ENCODE results near the gene GUK1. TPM values are rescaled to one million over a fixed set of nuclear protein-coding genes. Genes with fewer than 3 reads are reported as not detected.
A peak's percentile ranks its signal among the peaks of the same experiment; 100 is the strongest.

GUK1 gene
- total and polyA plus RNA-seq, 5 experiments from 2014 or later, result 189 to 466 (median 369) TPM

GRCh38 chr1:228194436-228194835 lies 54.4 kb downstream of the GUK1 start:
- H3K36me3 Mint-ChIP-seq, result peaks cover 12 to 21% (median 12%) of the 10 kb centered on the region in 3 donors
- no peak overlapping the region for H3K27ac Mint-ChIP-seq
- peaks cover 2 to 14% (median 8%) of the 10 kb centered on the region in 9 donors for H3K9me3 Mint-ChIP-seq
- no peaks in the 10 kb centered on the region for H3K27me3 Mint-ChIP-seq
- ATAC-seq (no peak), DNase-seq (no peak)
- POLR2A ChIA-PET, result no interaction called here
- H3K4me3 Mint-ChIP-seq, result no peak overlapping the region
- peaks cover 0 to 5% (median 1%) of the 10 kb centered on the region in 4 donors for H3K4me1 Mint-ChIP-seq

GRCh38 chr1:228194921-228195812 lies 55.1 kb downstream of the GUK1 start:
- Mint-ChIP-seq H3K27me3 (no peaks in the 10 kb centered on the region), H3K4me1 (peaks cover 0 to 2% (median 0%) of the 10 kb centered on the region in 4 donors), H3K9me3 (peaks cover 4 to 18% (median 12%) of the 10 kb centered on the region in 9 donors), H3K27ac (peak overlapping the region in 1 of 10 donors; percentile 38), H3K36me3 (peaks cover 12 to 26% (median 17%) of the 10 kb centered on the region in 3 donors), H3K4me3 (no peak overlapping the region)
- ATAC-seq, result no peak
- DNase-seq, result no peak
- POLR2A ChIA-PET, result no interaction called here

- H3K4me1 Mint-ChIP-seq, result peaks cover 0 to 2% (median 0%) of the 10 kb centered on the region in 4 donors
- DNase-seq, result no peak
- peaks cover 17 to 32% (median 18%) of the 10 kb centered on the region in 3 donors for H3K36me3 Mint-ChIP-seq
- POLR2A ChIA-PET, result no interaction called here
- peak overlapping the region in 1 of 10 donors; percentile 13 for H3K27ac Mint-ChIP-seq
- ATAC-seq, result no peak
- peaks cover 4 to 18% (median 12%) of the 10 kb centered on the region in 9 donors for H3K9me3 Mint-ChIP-seq
- peaks cover 0 to 6% (median 0%) of the 10 kb centered on the region in 5 donors for H3K27me3 Mint-ChIP-seq
- H3K4me3 Mint-ChIP-seq, result no peak overlapping the region
Observed at GRCh38 chr1:228197555-228198147, 57.6 kb downstream of the GUK1 start.

Small RNA genes lying within 50 kb of the gene (microRNA-seq; reads per million reads assigned to microRNA genes)
- not detected for gene MIR3620 (ENCODE audit: borderline microRNAs expressed)

Other genes starting within 250 kb of the GUK1 start
- not detected for gene WNT9A, start 192.3 kb upstream of the GUK1 start, total RNA-seq
- not detected for gene WNT9A, start 192.3 kb upstream of the GUK1 start, polyA plus RNA-seq
- gene WNT3A, start 133.3 kb upstream of the GUK1 start, total RNA-seq, result not detected
- not detected for gene WNT3A, start 133.3 kb upstream of the GUK1 start, polyA plus RNA-seq
- 100 to 1,000 TPM; 201 to 203 TPM for gene ARF1, start 57.6 kb upstream of the GUK1 start, total RNA-seq
- gene ARF1, start 57.6 kb upstream of the GUK1 start, polyA plus RNA-seq, result 100 to 1,000 TPM; 332 to 385 (median 368) TPM
- 10 to 100 TPM; 26.0 to 28.1 TPM for gene C1orf35, start 37.0 kb upstream of the GUK1 start, total RNA-seq
- gene C1orf35, start 37.0 kb upstream of the GUK1 start, polyA plus RNA-seq, result 10 to 100 TPM; 12.9 to 25.6 (median 20.0) TPM
- 10 to 100 TPM; 61.9 to 64.8 TPM for gene MRPL55, start 31.0 kb upstream of the GUK1 start, total RNA-seq
- gene MRPL55, start 31.0 kb upstream of the GUK1 start, polyA plus RNA-seq, result 100 to 1,000 TPM in 2 of 3 donors, 10 to 100 TPM in 1; 96.9 to 130 (median 103) TPM
- 1 to 10 TPM; 2.6 to 2.8 TPM for gene GJC2, start 9.7 kb downstream of the GUK1 start, total RNA-seq
- under 1 TPM in 2 of 3 donors, not detected in 1; 0.16 to 0.22 TPM for gene GJC2, start 9.7 kb downstream of the GUK1 start, polyA plus RNA-seq
- gene IBA57, start 25.5 kb downstream of the GUK1 start, total RNA-seq, result 10 to 100 TPM; 11.0 to 12.3 TPM
- 1 to 10 TPM; 3.3 to 4.2 (median 3.4) TPM for gene IBA57, start 25.5 kb downstream of the GUK1 start, polyA plus RNA-seq
- gene OBSCN, start 67.8 kb downstream of the GUK1 start, total RNA-seq, result 100 to 1,000 TPM in 1 of 2 experiments, 10 to 100 TPM in 1; 99.3 to 102 TPM
- gene OBSCN, start 67.8 kb downstream of the GUK1 start, polyA plus RNA-seq, result 1 to 10 TPM in 2 of 3 donors, under 1 TPM in 1; 0.56 to 4.9 (median 2.4) TPM

Measured in naive thymus-derived CD8-positive, alpha-beta T cell (primary cell).